DMS 273 treated with DMSO at 0.1 percent for 48 hours (cell line): ENCODE measurements around the gene DCTN5.
A peak's percentile ranks its signal among the peaks of the same experiment; 100 is the strongest.
"Not testable (repeated sequence)": the region's sequence is repeated elsewhere in the genome, so short reads cannot be mapped to it uniquely, and the experiment has no call there.

ENCODE experiments used
- DNase-seq: peaks from one replicate; lab custom pipeline; 2025; lab: John Stamatoyannopoulos, UW

Gene DCTN5

GRCh38 chr16:23640931-23641765 lies at the start of gene DCTN5, which contains the start of gene PALB2:
DCTN5 (plus strand) TSS chr16:23641466; CDS start chr16:23641543, 77 bp downstream.
PALB2 (minus strand) TSS chr16:23641310; CDS start chr16:23641157, 153 bp downstream.
- peak; percentile 88 for DNase-seq

GRCh38 chr16:23594186-23594585 lies 47.1 kb upstream of the DCTN5 start:
- DNase-seq: no peak

- DNase-seq: no peak
These were observed 45.9 kb upstream of the DCTN5 start for GRCh38 chr16:23595246-23595950.

GRCh38 chr16:23595951-23596720 lies 45.1 kb upstream of the DCTN5 start, which contains the start of gene NDUFAB1:
NDUFAB1 (minus strand) TSS chr16:23596316; CDS start chr16:23596290, 26 bp downstream.
- peak; percentile 42 for DNase-seq

GRCh38 chr16:23597003-23597756 lies 44.1 kb upstream of the DCTN5 start:
- DNase-seq: peak; percentile 8

GRCh38 chr16:23607726-23608125 lies 33.5 kb upstream of the DCTN5 start:
- DNase-seq: no peak

- no peak for DNase-seq
These were observed 33.1 kb upstream of the DCTN5 start for GRCh38 chr16:23608194-23608593.

GRCh38 chr16:23609929-23610328 lies 31.3 kb upstream of the DCTN5 start:
- DNase-seq: no peak

GRCh38 chr16:23610905-23611304 lies 30.4 kb upstream of the DCTN5 start:
- DNase-seq: not testable (repeated sequence)

- no peak for DNase-seq
These were observed 29.3 kb upstream of the DCTN5 start for GRCh38 chr16:23611936-23612335.

GRCh38 chr16:23615805-23616204 lies 25.5 kb upstream of the DCTN5 start:
- no peak for DNase-seq

- DNase-seq: no peak
These were observed 17.2 kb upstream of the DCTN5 start for GRCh38 chr16:23624092-23624491.

GRCh38 chr16:23629516-23629915 lies 11.8 kb upstream of the DCTN5 start:
- DNase-seq: no peak

GRCh38 chr16:23631874-23632273 lies 9.4 kb upstream of the DCTN5 start:
- not testable (repeated sequence) for DNase-seq

GRCh38 chr16:23634461-23635036 lies 6.7 kb upstream of the DCTN5 start:
- no peak for DNase-seq

GRCh38 chr16:23635958-23636357 lies 5.3 kb upstream of the DCTN5 start:
- no peak for DNase-seq

GRCh38 chr16:23640615-23640930 lies 693 bp upstream of the DCTN5 start:
- DNase-seq: no peak

- DNase-seq: no peak
These were observed 1.0 kb downstream of the DCTN5 start for GRCh38 chr16:23642246-23642774.

- DNase-seq: no peak
These were observed 9.6 kb downstream of the DCTN5 start for GRCh38 chr16:23650674-23651416.

GRCh38 chr16:23651943-23652468 lies 10.7 kb downstream of the DCTN5 start:
- no peak for DNase-seq
